GM12875 (cell line): Measurements from ENCODE around the gene FAM89A.

Experiments
- H3K4me3 ChIP-seq: one replicate; pipeline ENCODE4 v1.5.1; 2011; ENCODE audit warnings: low read depth, low read length, control low read depth
- TF ChIP-seq, protein P1 (sequence below): IDR thresholded peaks from 2 replicates; pipeline ENCODE4 v1.5.1; 2011; ENCODE audit warnings: low read depth, mild to moderate bottlenecking, control low read depth, inconsistent platforms, low read length, moderate library complexity, borderline replicate concordance; ENCODE audit not compliant: insufficient read depth

Gene FAM89A

DNA sequence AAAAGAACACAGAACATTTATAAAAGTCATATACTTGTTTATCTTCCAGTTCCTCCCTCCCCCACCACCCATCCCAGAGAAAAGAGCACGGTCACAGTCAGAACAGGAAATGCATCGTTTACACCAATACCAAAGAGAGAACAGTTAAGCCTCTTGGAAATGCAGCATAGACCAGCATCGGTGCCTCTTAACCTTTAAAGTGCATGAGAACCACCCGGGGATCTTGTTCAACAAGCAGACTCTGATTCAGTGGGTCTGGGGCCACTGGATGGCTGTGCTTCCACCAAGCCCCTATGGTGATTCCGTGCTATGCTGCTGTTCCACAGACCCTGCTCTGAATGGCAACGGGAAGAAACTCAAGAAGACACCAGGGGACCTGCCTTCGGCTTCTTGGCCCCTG lies 19.2 kb downstream of the FAM89A start:
- TF ChIP-seq, protein P1, sequence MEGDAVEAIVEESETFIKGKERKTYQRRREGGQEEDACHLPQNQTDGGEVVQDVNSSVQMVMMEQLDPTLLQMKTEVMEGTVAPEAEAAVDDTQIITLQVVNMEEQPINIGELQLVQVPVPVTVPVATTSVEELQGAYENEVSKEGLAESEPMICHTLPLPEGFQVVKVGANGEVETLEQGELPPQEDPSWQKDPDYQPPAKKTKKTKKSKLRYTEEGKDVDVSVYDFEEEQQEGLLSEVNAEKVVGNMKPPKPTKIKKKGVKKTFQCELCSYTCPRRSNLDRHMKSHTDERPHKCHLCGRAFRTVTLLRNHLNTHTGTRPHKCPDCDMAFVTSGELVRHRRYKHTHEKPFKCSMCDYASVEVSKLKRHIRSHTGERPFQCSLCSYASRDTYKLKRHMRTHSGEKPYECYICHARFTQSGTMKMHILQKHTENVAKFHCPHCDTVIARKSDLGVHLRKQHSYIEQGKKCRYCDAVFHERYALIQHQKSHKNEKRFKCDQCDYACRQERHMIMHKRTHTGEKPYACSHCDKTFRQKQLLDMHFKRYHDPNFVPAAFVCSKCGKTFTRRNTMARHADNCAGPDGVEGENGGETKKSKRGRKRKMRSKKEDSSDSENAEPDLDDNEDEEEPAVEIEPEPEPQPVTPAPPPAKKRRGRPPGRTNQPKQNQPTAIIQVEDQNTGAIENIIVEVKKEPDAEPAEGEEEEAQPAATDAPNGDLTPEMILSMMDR, result no peak
- no peak overlapping the region for H3K4me3 ChIP-seq

DNA sequence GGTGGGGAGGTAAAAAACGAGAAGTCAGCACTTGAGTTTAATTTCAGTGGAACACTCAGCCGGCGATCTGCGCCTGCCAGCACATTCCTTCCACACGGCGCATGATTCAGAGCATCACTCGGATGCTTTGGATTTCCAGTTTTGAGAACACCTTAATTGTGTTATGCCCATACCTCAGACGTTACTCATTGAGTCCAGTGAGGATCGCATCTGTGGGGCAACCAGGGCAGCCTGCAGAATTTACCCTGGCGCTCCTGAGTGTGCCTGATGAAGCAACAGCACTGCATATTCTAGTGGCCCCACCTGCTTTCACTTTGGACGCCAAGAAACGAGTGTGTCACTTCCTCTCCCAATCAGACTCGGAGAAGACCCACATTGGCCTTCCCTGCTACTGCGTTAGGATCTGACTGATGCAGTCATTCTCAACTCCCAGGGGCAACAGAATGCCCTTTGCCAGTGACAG lies 19.9 kb downstream of the FAM89A start:
- TF ChIP-seq, protein P1, result no peak
- no peak overlapping the region for H3K4me3 ChIP-seq

DNA sequence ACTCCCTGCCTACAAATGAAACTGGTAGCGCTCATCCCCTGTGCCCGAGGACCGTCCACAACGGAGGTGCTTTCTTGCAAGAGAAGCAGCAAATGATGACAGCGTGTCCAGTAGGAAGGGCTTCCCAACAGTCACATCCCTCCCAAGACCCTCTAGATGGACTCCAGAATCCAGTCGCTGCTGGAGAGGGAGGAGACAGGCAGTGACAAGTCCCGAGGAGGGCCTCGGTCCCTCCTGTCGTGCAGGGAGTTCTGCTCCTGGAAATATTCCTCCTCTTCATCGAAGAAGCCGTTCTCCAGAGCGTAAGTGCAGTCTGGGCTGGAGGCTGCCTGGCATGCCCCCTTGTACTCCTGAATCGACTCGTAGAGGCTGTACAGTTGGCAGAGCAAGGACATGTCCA lies 20.3 kb downstream of the FAM89A start:
- H3K4me3 ChIP-seq, result no peak overlapping the region
- TF ChIP-seq, protein P1, result no peak

DNA sequence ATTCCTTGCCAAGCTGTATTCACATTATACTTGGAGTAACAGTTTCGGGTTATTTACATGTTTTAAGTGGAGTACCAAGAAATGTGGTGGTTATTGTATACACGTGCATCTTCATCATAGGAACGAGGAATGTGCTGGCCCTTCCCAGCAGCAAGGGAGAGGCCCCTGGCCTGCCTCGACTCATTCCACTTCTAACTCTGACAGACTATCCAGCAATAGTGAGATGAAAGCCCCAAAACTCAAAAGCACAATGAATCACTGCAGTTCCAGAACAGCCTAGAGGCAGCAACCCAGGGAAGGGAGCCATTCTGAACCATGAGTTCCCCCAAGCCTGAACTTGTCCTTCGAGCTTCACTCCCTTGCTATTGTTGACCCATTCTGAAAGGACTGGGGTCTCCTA lies 23.1 kb downstream of the FAM89A start:
- TF ChIP-seq, protein P1, result no peak
- no peak overlapping the region for H3K4me3 ChIP-seq

DNA sequence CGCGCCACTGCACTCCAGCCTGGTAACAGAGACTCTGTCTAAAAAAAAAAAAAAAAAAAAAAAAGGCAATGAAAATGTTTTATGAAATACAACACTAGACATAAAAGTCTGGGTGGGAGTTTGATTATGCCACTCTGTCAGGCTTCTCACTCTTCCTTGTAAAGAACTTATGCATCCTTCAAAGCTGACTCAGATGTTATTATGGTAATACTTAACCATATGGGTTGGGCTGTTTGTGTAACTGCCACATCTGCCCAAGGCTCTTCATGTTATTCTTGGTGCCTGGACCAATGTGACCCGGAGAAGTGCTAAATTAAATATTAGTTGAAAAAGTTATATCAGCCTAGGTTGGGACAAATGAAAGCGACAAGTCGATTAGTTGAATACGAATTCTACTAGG lies 23.8 kb downstream of the FAM89A start:
- no peak overlapping the region for H3K4me3 ChIP-seq
- TF ChIP-seq, protein P1, result no peak

DNA sequence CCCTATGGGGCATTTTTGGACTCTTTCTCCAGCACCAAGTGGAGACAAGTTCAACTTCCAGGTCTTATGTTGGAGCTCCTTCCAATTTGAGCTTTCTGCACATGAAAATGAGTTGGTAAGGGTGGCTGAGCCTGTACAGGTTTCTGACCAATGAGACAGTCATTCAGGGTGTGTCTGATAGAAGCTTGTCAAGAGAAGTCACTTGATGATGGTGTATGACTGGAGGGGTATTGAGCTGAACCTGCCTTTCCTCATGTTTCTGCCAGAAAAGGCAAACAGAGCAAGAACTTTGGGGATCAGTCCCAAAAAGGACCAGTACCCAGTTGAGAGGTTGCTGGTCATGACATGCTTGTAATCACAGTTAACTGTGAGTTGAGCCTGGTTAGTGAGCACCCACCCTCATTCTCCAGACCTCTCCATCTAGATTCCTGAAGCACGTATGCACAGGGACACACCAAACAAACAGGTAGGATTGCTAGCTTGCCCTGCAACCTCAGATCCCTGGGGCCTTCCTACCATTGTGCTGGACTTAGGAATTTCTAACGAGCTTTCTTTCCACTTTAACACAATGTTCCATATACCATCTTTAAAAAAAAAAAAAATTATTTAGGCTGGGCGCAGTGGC lies 26.6 kb downstream of the FAM89A start:
- H3K4me3 ChIP-seq, result no peak overlapping the region
- TF ChIP-seq, protein P1, result no peak

DNA sequence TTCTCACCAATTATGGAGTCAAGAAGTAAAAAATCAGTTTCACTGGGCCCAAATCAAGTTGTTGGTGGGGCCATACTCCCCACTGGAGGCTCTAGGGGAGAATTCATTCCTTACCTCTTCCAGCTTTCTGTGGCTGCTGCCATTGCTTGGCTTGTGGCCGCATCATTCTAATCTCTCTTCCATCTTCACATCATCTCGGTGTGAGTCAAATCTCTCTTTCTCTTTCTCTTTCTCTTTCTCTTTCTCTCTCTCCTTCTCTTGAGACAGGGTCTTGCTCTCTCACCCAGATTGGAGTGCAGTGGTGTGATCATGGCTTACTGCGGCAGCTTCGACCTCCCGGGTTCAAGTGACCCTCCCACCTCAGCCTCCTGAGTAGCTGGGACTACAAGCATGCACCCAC lies 28.1 kb downstream of the FAM89A start:
- TF ChIP-seq, protein P1, result no peak
- H3K4me3 ChIP-seq, result no peak overlapping the region
